ENCODE data around the gene SOX5.

The SOX5 gene

GRCh38 chr12:23949348-23950209 lies at the start of gene SOX5:
SOX5 (minus strand) TSS chr12:23949670; CDS start chr12:23949601, 69 bp downstream.
- TF ChIP-seq, protein P1, sequence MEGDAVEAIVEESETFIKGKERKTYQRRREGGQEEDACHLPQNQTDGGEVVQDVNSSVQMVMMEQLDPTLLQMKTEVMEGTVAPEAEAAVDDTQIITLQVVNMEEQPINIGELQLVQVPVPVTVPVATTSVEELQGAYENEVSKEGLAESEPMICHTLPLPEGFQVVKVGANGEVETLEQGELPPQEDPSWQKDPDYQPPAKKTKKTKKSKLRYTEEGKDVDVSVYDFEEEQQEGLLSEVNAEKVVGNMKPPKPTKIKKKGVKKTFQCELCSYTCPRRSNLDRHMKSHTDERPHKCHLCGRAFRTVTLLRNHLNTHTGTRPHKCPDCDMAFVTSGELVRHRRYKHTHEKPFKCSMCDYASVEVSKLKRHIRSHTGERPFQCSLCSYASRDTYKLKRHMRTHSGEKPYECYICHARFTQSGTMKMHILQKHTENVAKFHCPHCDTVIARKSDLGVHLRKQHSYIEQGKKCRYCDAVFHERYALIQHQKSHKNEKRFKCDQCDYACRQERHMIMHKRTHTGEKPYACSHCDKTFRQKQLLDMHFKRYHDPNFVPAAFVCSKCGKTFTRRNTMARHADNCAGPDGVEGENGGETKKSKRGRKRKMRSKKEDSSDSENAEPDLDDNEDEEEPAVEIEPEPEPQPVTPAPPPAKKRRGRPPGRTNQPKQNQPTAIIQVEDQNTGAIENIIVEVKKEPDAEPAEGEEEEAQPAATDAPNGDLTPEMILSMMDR (IDR thresholded peaks at IDR 0.05; ENCODE audit: extremely low read depth, missing control alignments) = no peak
- no peak for DNase-seq (ENCODE audit: low spot score)

- DNase-seq (ENCODE audit: low spot score) = no peak
- TF ChIP-seq, protein P1 (IDR thresholded peaks at IDR 0.05; ENCODE audit: extremely low read depth, missing control alignments) = no peak
Measured at GRCh38 chr12:23987046-23987445, 37.6 kb upstream of the SOX5 start.

GRCh38 chr12:23980826-23981225 lies 31.4 kb upstream of the SOX5 start:
- DNase-seq (ENCODE audit: low spot score) = no peak
- TF ChIP-seq, protein P1 (IDR thresholded peaks at IDR 0.05; ENCODE audit: extremely low read depth, missing control alignments) = no peak

GRCh38 chr12:23964812-23965211 lies 15.3 kb upstream of the SOX5 start:
- TF ChIP-seq, protein P1 (IDR thresholded peaks at IDR 0.05; ENCODE audit: extremely low read depth, missing control alignments) = no peak
- DNase-seq (ENCODE audit: low spot score) = no peak

- TF ChIP-seq, protein P1 (IDR thresholded peaks at IDR 0.05; ENCODE audit: extremely low read depth, missing control alignments) = no peak
Measured at GRCh38 chr12:23959826-23960225, 10.4 kb upstream of the SOX5 start.

GRCh38 chr12:23954332-23954731 lies 4.9 kb upstream of the SOX5 start:
- DNase-seq (ENCODE audit: low spot score) = no peak
- TF ChIP-seq, protein P1 (IDR thresholded peaks at IDR 0.05; ENCODE audit: extremely low read depth, missing control alignments) = no peak

More at GRCh38 chr12:23959826-23960225, 10.4 kb upstream of the SOX5 start:
- no peak for DNase-seq (ENCODE audit: low spot score)

DNA sequence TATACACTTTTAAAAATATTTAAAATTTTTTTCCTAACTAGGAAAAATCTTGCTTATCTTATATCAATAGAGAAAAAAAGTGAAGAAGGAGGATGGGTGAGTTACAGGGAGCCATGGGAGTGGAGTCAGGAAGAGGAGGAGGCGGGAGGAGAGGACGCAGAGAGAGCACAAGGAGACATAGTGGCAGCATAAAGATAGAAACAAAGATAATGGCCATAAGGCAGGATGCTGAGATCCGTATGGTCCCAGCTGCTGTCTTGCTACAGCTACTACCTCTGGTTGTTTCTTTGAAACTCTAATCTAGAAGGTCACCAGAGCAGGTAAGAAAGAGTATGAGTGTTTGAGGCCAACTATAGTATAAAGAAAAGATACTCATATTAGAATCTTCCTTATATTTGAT lies 2.6 kb upstream of the SOX5 start:
- DNase-seq (ENCODE audit: low spot score) = no peak
- TF ChIP-seq, protein P1 (IDR thresholded peaks at IDR 0.05; ENCODE audit: extremely low read depth, missing control alignments) = no peak

Data from GM20000 (cell line).